Transverse colon (tissue), 4 donors: ENCODE results near the gene C19orf53. TPM values are rescaled to one million over a fixed set of nuclear protein-coding genes. Genes with fewer than 3 reads are reported as not detected.

ENCODE experiments used
- DNase-seq: peaks from one replicate; pipeline ENCODE4 v3.0.0-alpha.2; 2019
- H3K27ac ChIP-seq, 4 donors: fragments of 200-600 bp; sonication (generic); 2 replicates each; pipeline ENCODE4 v1.5.1; 2016 to 2018; ENCODE audit warnings: inconsistent platforms in 4 of 4
- H3K27me3 ChIP-seq: fragments of 200-600 bp; sonication (generic); 2 replicates; pipeline ENCODE4 v1.5.1; 2017; ENCODE audit warnings: inconsistent platforms
- H3K36me3 ChIP-seq, 4 donors: fragments of 200-600 bp; sonication (generic); 2 replicates each; pipeline ENCODE4 v1.5.1; 2017 to 2019; ENCODE audit warnings: inconsistent platforms in 4 of 4
- H3K4me1 ChIP-seq, 4 donors: fragments of 200-600 bp; sonication (generic); 2 replicates each; pipeline ENCODE4 v1.5.1; 2017 to 2020; ENCODE audit warnings: inconsistent platforms in 4 of 4
- H3K4me3 ChIP-seq, 4 donors: fragments of 200-600 bp; sonication (generic); 1 replicate in 1 of 4; 2 replicates in 3 of 4; pipeline versions ENCODE4 v1.5.1 to v1.6.1; 2017 to 2019; ENCODE audit warnings: inconsistent platforms in 4 of 4
- H3K9me3 ChIP-seq, 2 donors: fragments of 200-600 bp; sonication (generic); 2 replicates each; pipeline ENCODE4 v1.5.1; 2017 to 2019; ENCODE audit warnings: inconsistent platforms in 2 of 2
- CTCF ChIP-seq, 5 experiments: fragments of 200-600 bp in 3 of 5; fragments of 450-650 bp in 2 of 5; sonication (generic) in 3 of 5; IDR thresholded peaks; 1 replicate in 2 of 5; 2 replicates in 3 of 5; pipeline ENCODE4 v1.5.1; 2016 to 2017; ENCODE audit warnings: antibody characterized with exemption in 5 of 5, inconsistent platforms in 3 of 5, mild to moderate bottlenecking in 2 of 5, moderate library complexity in 1 of 5
- EP300 ChIP-seq: sonication (generic); formaldehyde crosslinking; IDR thresholded peaks from one replicate; pipeline ENCODE4 v1.6.1; 2017; ENCODE audit warnings: antibody characterized with exemption, low read depth
- POLR2A ChIP-seq: fragments of 450-650 bp; IDR thresholded peaks from one replicate; pipeline ENCODE4 v1.6.1; 2016; ENCODE audit warnings: antibody characterized with exemption, mild to moderate bottlenecking, moderate library complexity
- POLR2AphosphoS5 ChIP-seq, 3 donors: sonication (generic); formaldehyde crosslinking; IDR thresholded peaks; one replicate each; pipeline ENCODE4 v1.6.1; 2016; ENCODE audit warnings: antibody characterized with exemption in 3 of 3
- WGBS, 2 donors: methylation state at CpG; one replicate each; pipeline ENCODE4 v1.1.5; 2018; ENCODE audit warnings: low coverage in 1 of 2; 5-methylcytosine and 5-hydroxymethylcytosine counted together
- in situ Hi-C, 4 donors: fragments of 200-750 bp; cut with MboI; loops; one replicate each; pipeline versions ENCODE4 v1.15.0 to v1.15.1; 2017; ENCODE audit warnings: low sequenced_read_pairs in 3 of 4, low pct_ligation_motif_present in 1 of 4, low pct_unique_long_range_greater_than_20kb in 1 of 4
- intact Hi-C: fragments of 100-400 bp; cut with DNase I; formaldehyde crosslinking; loops from one replicate; pipeline ENCODE4 v1.15.1; 2023; ENCODE audit warnings: low total_unique reads
- total RNA-seq, 4 donors: library from RNA; depleted of rRNA; stranded (reverse); fragments of >200 nt; gene quantifications; one replicate each; pipeline ENCODE4 v1.1.0, GENCODE V29; 2016

The C19orf53 gene
- total RNA-seq, 4 donors from 2014 or later: 48.6 to 111 (median 94.2) TPM

DNA sequence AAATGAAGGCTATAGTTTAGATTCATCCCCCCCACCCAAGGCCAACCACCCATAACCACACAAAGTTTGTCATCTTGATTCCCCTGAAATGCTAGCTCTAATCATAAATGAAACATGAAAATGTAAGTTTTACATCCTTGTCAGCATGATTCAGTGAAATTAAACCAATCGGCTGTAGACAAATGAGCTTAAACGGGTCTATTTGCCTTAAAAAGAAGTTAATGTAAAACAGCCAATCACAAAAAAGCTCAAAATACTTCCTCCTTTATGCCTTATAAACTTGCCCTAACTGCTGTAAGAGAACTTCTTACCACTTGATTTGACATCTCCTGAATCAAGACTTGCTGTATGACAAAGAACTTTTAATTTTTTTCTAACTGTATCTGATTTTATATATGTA, 44.4 kb upstream of the C19orf53 start:
- H3K36me3 ChIP-seq: no peaks in the 10 kb centered on the region
- in situ Hi-C loops (no loop called here), intact Hi-C loops (no loop called here)
- 43 to 48% methylated on average over 2 of the region's 2 CpGs for WGBS, 2 donors
- H3K27me3 ChIP-seq: no peaks in the 10 kb centered on the region
- no peak for DNase-seq
- TF ChIP-seq POLR2A (no peak), POLR2AphosphoS5 (IDR thresholded peaks at IDR 0.05) (no peak), EP300 (no peak), CTCF (IDR thresholded peaks at IDR 0.05) (no peak)
- no peaks in the 10 kb centered on the region for H3K9me3 ChIP-seq
- H3K4me3 ChIP-seq: no peak overlapping the region
- H3K27ac ChIP-seq: peak overlapping the region in 3 of 4 donors; percentile 90 to 93 (median 91)
- H3K4me1 ChIP-seq: peaks cover 4 to 23% (median 14%) of the 10 kb centered on the region in 4 donors

DNA sequence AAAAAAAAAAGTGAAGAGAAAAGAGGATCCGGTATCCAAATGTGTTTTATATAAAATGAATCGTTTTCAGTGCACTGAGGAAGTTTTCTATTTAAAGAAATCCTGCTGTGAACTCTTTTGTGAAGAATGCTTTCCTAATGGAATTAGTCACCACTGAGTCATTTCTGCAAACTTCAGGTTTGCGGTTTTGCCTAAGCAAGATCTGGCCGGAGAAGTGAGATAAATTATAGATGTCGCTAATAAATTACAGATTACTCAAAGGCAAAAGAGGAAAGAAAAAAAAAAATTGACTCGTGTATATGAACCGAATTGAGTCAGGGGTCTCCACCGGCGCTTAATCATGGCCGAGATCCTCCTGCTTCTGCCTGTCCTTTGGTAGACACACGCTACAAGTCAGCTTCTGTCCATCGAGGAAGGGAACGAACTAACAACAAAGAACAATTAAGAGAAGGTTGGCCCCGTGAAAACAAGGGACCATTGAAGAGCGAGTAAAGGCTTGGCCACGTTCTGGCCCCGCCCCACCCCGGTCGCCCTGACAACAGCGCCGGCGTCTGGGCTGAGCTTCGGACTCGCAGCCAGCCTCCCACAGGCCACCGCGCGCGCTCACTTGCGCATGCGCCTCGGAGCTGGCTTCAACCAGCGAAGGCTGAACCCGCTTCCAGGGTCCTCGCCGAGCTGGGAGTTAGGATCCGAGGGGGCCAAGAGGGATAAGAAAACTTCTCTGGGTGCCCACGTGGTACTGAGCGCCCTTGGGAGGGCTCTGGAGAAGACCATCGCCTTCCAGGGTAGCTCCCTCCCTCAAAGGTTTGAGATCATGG, 42.9 kb upstream of the C19orf53 start:
- H3K27me3 ChIP-seq: no peaks in the 10 kb centered on the region
- H3K4me1 ChIP-seq: peaks cover 4 to 23% (median 14%) of the 10 kb centered on the region in 4 donors
- peak overlapping the region; percentile 33 to 76 (median 60) for H3K4me3 ChIP-seq
- DNase-seq: peak; percentile 98
- no peaks in the 10 kb centered on the region for H3K36me3 ChIP-seq
- H3K27ac ChIP-seq: peak overlapping the region; percentile 90 to 93 (median 92)
- peak; percentile 77 to 80 (median 78) for TF ChIP-seq POLR2AphosphoS5 (IDR thresholded peaks at IDR 0.05)
- TF ChIP-seq EP300: no peak
- TF ChIP-seq CTCF (IDR thresholded peaks at IDR 0.05): no peak
- peak; percentile 59 for TF ChIP-seq POLR2A
- 1 to 2% methylated on average over 14 to 39 of the region's 39 CpGs for WGBS, 2 donors
- in situ Hi-C loops: no loop called here
- intact Hi-C loops: no loop called here
- no peaks in the 10 kb centered on the region for H3K9me3 ChIP-seq

DNA sequence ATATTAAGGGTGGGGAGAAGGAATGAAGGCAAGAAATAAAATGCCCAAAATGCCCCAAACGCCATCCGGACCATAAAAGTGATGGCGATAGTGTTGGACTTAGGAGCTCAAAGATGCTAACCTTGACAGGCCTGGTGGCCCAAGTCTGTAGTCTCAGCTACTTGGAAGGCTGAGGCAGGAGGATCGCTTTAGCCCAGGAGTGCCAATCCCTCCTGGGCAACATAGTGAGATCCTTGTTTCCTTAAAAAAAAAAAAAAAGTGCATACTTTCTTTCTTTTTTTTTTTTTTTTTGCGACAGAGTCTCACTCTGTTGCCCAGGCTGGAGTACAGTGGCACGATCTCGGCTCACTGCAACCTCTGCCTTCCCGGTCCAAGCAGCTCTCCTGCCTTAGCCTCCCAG, 41.9 kb upstream of the C19orf53 start:
- TF ChIP-seq CTCF (IDR thresholded peaks at IDR 0.05) (no peak), EP300 (no peak), POLR2AphosphoS5 (IDR thresholded peaks at IDR 0.05) (no peak), POLR2A (no peak)
- in situ Hi-C loops: no loop called here

DNA sequence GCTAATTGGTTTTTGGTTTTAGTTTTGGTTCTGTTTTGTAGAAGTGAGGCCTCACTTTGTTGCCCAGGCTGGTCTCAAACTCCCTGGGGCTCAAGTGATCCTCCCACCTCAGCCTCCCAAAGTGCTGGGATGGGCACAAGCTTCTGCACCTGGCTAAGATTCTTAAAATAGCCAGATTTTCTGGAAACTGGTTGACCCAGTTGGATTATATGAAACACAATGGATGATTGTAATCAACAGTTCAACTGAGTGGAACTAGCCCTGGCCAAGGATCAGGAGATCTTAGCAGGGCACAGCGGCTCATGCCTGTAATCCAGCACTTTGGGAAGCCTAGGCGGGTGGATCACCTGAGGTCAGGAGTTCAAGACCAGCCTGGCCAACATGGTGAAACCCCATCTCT, 39.5 kb upstream of the C19orf53 start:
- no peaks in the 10 kb centered on the region for H3K27me3 ChIP-seq
- 91% methylated on average over 2 of the region's 2 CpGs; no CpG with 5 or more reads in 1 of the 2 donors for WGBS, 2 donors
- no peak for TF ChIP-seq POLR2AphosphoS5 (IDR thresholded peaks at IDR 0.05)
- no peaks in the 10 kb centered on the region for H3K9me3 ChIP-seq
- no peak for DNase-seq
- H3K4me1 ChIP-seq: peaks cover 4 to 23% (median 14%) of the 10 kb centered on the region in 4 donors
- H3K36me3 ChIP-seq: no peaks in the 10 kb centered on the region
- H3K4me3 ChIP-seq: no peak overlapping the region
- no peak overlapping the region for H3K27ac ChIP-seq
- intact Hi-C loops: no loop called here
- in situ Hi-C loops: no loop called here

More for the DNA sequence above, 41.9 kb upstream of the C19orf53 start:
- no peaks in the 10 kb centered on the region for H3K36me3 ChIP-seq
- H3K27me3 ChIP-seq: no peaks in the 10 kb centered on the region
- WGBS, 2 donors: 78 to 92% methylated on average over 3 to 8 of the region's 8 CpGs
- peak overlapping the region in 2 of 4 donors; percentile 90 to 91 for H3K27ac ChIP-seq
- peak overlapping the region in 2 of 4 donors; percentile 50 to 76 for H3K4me3 ChIP-seq
- no peaks in the 10 kb centered on the region for H3K9me3 ChIP-seq
- intact Hi-C loops: no loop called here
- no peak for DNase-seq
- peaks cover 4 to 23% (median 14%) of the 10 kb centered on the region in 4 donors for H3K4me1 ChIP-seq
